Erythroblast (primary cell): Measurements from ENCODE around the gene RAB3D.

Experiments
- GATA1 ChIP-seq: IDR thresholded peaks from 2 replicates; pipeline ENCODE4 v1.6.1; 2011; ENCODE audit warnings: low read depth, mild to moderate bottlenecking, control low read depth, low read length, moderate library complexity
- POLR2A ChIP-seq: IDR thresholded peaks from 2 replicates; pipeline ENCODE4 v1.6.1; 2011; ENCODE audit warnings: mild to moderate bottlenecking, low read length

- TF ChIP-seq POLR2A (no peak), GATA1 (no peak)
These were observed 66.2 kb downstream of the RAB3D start for GRCh38 chr19:11273296-11273695.
